Measurements from ENCODE around the gene RXRA. TPM values are rescaled to one million over a fixed set of nuclear protein-coding genes. Genes with fewer than 3 reads are reported as not detected.

RXRA gene
- polyA plus RNA-seq, 1 of the 3 experiments (the other 2 are of a cell fraction), result 7.6 TPM

DNA sequence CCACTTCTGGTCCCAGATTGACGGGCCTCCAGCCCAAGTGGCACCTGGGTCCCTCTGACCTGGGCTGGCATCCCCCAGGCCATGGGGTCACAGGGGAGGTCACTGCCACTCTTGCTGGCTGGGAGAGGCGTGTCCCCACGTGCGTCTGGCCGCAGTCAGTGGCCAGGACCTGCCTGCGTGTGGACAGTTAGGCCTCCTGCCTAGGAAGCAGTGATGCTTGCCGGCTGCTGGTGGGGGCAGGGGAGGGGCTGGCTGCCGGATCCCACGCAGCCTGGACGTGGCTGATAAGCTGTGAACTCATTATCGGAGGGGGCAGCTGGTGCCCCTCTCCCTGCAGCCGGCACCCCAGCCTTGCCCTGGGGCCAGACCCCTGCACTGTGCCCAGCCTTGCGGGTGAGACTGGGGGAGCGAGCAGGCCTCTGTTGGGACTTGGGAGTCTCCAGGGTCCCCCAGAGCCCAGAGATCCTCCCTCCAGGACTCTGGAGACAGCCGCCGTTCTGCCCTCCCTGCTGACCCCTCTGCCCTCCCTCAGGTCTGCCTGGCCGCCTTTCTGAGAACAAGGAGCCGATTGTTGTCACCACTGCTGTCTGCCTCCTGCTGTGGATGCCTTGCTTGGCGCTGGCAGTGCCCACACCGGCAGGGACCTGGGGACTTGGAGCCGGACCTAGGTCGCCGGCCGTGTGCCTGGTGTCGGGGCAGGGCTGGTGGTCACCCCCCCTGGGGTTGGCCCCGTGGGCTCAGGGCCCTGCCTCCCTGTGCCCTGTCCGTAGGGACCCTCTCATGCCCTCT lies 12.3 kb downstream of the RXRA start:
- Histone ChIP-seq H3K9ac (no peak overlapping the region), H4K20me1 (ENCODE audit: insufficient read depth) (peaks cover 100% of the 10 kb centered on the region)
- POLR2A ChIA-PET, result interaction anchor here (0.8 to 1.0 kb wide), 2 partner anchors 45 to 94 kb away, joined by 3 read pairs; no protein-coding TSS in a partner anchor

DNA sequence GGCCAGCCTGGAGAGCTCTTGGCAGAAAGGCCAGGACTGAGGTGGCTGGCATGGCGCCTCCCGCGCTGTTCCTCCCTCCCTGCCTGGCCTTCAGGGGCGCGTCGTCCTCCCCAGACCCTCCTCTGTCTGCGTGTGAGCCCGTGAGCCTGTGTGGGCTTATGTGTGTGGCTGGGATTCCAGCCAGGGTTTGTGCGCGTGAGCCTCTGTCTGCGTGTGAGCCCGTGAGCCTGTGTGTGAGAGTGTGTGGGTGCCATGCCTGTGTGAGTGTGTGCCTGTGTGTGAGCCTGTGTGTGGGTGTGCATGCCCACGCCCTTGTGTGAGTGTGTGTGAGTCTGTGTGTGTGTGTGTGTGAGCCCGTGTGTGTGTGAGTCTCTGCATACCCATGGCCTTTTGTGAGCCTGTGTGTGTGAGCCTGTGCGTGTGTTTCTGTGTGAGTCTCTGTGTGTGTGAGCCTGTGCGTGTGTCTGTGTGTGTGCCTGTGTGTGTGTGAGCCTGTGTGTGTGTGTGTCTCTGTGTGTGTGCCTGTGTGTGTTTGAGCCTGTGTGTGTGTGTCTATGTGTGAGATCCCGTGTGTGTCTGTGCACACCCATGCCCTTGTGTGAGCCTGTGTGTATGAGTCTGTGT lies 13.0 kb downstream of the RXRA start:
- WGBS (ENCODE audit: low lambda C conversion rate), result 86% methylated on average over 16 of the region's 17 CpGs
- Histone ChIP-seq H4K20me1 (ENCODE audit: insufficient read depth) (peaks cover 100% of the 10 kb centered on the region), H2AFZ (ENCODE audit: low read depth) (no peak overlapping the region), H3K27ac (ENCODE audit: low read depth in 2 of 2, low read length in 1 of 2) (peak overlapping the region in 1 of 2 experiments; percentile 86; a peak in 2 of 4 replicates), H3K4me1 (ENCODE audit: control insufficient read depth in 1 of 2, insufficient read depth in 2 of 2, low read depth in 1 of 2, low read length in 1 of 2) (peaks cover 0 to 81% of the 10 kb centered on the region in 2 experiments; a peak in 1 of 4 replicates), H3K4me3 (ENCODE audit: low read depth in 2 of 2, low read length in 1 of 2) (no peak overlapping the region), H3F3A (replicated peaks; ENCODE audit: insufficient read depth) (no peaks in the 10 kb centered on the region), H3K36me3 (replicated peaks in 1 of 2; ENCODE audit: control insufficient read depth in 1 of 2, insufficient read depth in 2 of 2, low read length in 1 of 2) (no peaks in the 10 kb centered on the region), H3K27me3 (ENCODE audit: insufficient read depth) (no peaks in the 10 kb centered on the region), H3K9me2 (no peaks in the 10 kb centered on the region), H3K4me2 (no peak overlapping the region), H3K9ac (no peak overlapping the region), H3K79me2 (ENCODE audit: insufficient read depth) (peaks cover 63% of the 10 kb centered on the region), H3K9me3 (no peaks in the 10 kb centered on the region)
- CTCF ChIA-PET, result interaction anchor here (0.6 to 1.0 kb wide), 2 partner anchors 8 to 168 kb away, joined by 3 to 5 read pairs; no protein-coding TSS in a partner anchor
- no peak for DNase-seq
- TF ChIP-seq CHD2 (IDR thresholded peaks at IDR 0.05; ENCODE audit: low read length, partially characterized antibody), result no peak
- no peak for TF ChIP-seq ELF1 (IDR thresholded peaks at IDR 0.05)
- TF ChIP-seq, protein P1, sequence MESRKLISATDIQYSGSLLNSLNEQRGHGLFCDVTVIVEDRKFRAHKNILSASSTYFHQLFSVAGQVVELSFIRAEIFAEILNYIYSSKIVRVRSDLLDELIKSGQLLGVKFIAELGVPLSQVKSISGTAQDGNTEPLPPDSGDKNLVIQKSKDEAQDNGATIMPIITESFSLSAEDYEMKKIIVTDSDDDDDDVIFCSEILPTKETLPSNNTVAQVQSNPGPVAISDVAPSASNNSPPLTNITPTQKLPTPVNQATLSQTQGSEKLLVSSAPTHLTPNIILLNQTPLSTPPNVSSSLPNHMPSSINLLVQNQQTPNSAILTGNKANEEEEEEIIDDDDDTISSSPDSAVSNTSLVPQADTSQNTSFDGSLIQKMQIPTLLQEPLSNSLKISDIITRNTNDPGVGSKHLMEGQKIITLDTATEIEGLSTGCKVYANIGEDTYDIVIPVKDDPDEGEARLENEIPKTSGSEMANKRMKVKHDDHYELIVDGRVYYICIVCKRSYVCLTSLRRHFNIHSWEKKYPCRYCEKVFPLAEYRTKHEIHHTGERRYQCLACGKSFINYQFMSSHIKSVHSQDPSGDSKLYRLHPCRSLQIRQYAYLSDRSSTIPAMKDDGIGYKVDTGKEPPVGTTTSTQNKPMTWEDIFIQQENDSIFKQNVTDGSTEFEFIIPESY (IDR thresholded peaks at IDR 0.05; ENCODE audit: borderline replicate concordance, low read depth), result no peak
- TF ChIP-seq, protein P2, sequence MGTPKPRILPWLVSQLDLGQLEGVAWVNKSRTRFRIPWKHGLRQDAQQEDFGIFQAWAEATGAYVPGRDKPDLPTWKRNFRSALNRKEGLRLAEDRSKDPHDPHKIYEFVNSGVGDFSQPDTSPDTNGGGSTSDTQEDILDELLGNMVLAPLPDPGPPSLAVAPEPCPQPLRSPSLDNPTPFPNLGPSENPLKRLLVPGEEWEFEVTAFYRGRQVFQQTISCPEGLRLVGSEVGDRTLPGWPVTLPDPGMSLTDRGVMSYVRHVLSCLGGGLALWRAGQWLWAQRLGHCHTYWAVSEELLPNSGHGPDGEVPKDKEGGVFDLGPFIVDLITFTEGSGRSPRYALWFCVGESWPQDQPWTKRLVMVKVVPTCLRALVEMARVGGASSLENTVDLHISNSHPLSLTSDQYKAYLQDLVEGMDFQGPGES (IDR thresholded peaks at IDR 0.05; ENCODE audit: low read depth, low read length), result no peak
- TF ChIP-seq NFIC (IDR thresholded peaks at IDR 0.05; ENCODE audit: borderline replicate concordance), result no peak
- no peak for TF ChIP-seq SIN3A (IDR thresholded peaks at IDR 0.05; ENCODE audit: borderline replicate concordance, low read depth, low read length)
- no peak for TF ChIP-seq FOXM1 (IDR thresholded peaks at IDR 0.05; ENCODE audit: low read depth)
- no peak for TF ChIP-seq YY1 (IDR thresholded peaks at IDR 0.05; ENCODE audit: low read depth)
- POLR2A ChIA-PET, result interaction anchor here (1.0 kb wide), 1 partner anchor 45 kb away, joined by 3 read pairs; no protein-coding TSS in a partner anchor

More for the DNA sequence above, 12.3 kb downstream of the RXRA start:
- Histone ChIP-seq H3K4me1 (ENCODE audit: control insufficient read depth in 1 of 2, insufficient read depth in 2 of 2, low read depth in 1 of 2, low read length in 1 of 2) (peaks cover 0 to 82% of the 10 kb centered on the region in 2 experiments; a peak in 1 of 4 replicates), H3K79me2 (ENCODE audit: insufficient read depth) (peaks cover 69% of the 10 kb centered on the region), H3K4me3 (ENCODE audit: low read depth in 2 of 2, low read length in 1 of 2) (no peak overlapping the region), H3K27ac (ENCODE audit: low read depth in 2 of 2, low read length in 1 of 2) (peak overlapping the region in 1 of 2 experiments; percentile 86; a peak in 2 of 4 replicates), H3F3A (replicated peaks; ENCODE audit: insufficient read depth) (no peaks in the 10 kb centered on the region), H3K4me2 (no peak overlapping the region), H3K36me3 (replicated peaks in 1 of 2; ENCODE audit: control insufficient read depth in 1 of 2, insufficient read depth in 2 of 2, low read length in 1 of 2) (no peaks in the 10 kb centered on the region), H3K9me2 (no peaks in the 10 kb centered on the region), H2AFZ (ENCODE audit: low read depth) (no peak overlapping the region), H3K9me3 (no peaks in the 10 kb centered on the region), H3K27me3 (ENCODE audit: insufficient read depth) (no peaks in the 10 kb centered on the region)
- peak; percentile 79 for DNase-seq
- WGBS (ENCODE audit: low lambda C conversion rate), result 80% methylated on average over 7 of the region's 27 CpGs
- CTCF ChIA-PET, result interaction anchor here (0.6 to 1.2 kb wide), 4 partner anchors 9 to 168 kb away, joined by 3 to 5 read pairs (median 4); no protein-coding TSS in a partner anchor
- TF ChIP-seq MXI1 (IDR thresholded peaks at IDR 0.05; ENCODE audit: low read depth, low read length) (peak; percentile 82), EP300 (IDR thresholded peaks at IDR 0.05; ENCODE audit: borderline replicate concordance in 1 of 2, low read depth in 1 of 2, low read length in 1 of 2) (peak in 1 of 2 experiments; percentile 25; a peak in 1 of 4 replicates), GATA2 (CRISPR knock-in tag; IDR thresholded peaks at IDR 0.05) (peak; percentile 51; the same call in 1 of the 2 replicates), RCOR1 (IDR thresholded peaks at IDR 0.05; ENCODE audit: low read length) (0 out of 2 replicates have a peak, but pooled peaks have one; percentile 11), RXRA (IDR thresholded peaks at IDR 0.05; ENCODE audit: borderline replicate concordance, low read depth) (no peak)
